HepG2 (cell line): ENCODE measurements around the gene RSPRY1. TPM values are rescaled to one million over a fixed set of nuclear protein-coding genes. Genes with fewer than 3 reads are reported as not detected.

Experiments used
- ATAC-seq: fragments of 200-7000 bp; cut with Tn5 transposase; 3 replicates; pipeline ENCODE4 v1.9.1; 2020; ENCODE audit warnings: mild to moderate bottlenecking, moderate library complexity
- BruUV-seq: library from RNA; stranded (reverse); fragments of 400-500 nt; replicated peaks from 2 replicates; lab custom pipeline; 2021; lab: Mats Ljungman, UMichigan
- CTCF ChIA-PET: fragments of 300-600 bp; formaldehyde crosslinking; extraction: SDS; loops from one replicate; lab custom pipeline; 2021; ENCODE audit warnings: low total read pairs, inconsistent platforms, low intra/inter-chr PET ratio; lab: Yijun Ruan, JAX
- POLR2A ChIA-PET: fragments of 350-600 bp; sonication (Branson Sonifier 250); formaldehyde crosslinking; loops from one replicate; lab custom pipeline; 2020; ENCODE audit warnings: antibody characterized with exemption, inconsistent platforms; lab: Yijun Ruan, JAX
- DNase-seq: peaks from one replicate; pipeline ENCODE4 v3.0.0-alpha.2; 2015; ENCODE audit warnings: low spot score
- FAIRE-seq: peaks from 3 replicates; lab custom pipeline; 2011; peaks lifted over from hg19 to GRCh38; lab: Jason Lieb, UNC
- H2AFZ ChIP-seq: one replicate; pipeline ENCODE4 v1.6.1; 2011; ENCODE audit warnings: low read length, inconsistent platforms
- H3K27ac ChIP-seq: fragments of 300-600 bp; 3 replicates; pipeline ENCODE4 v1.8.0; 2011; ENCODE audit warnings: mixed run types, mild to moderate bottlenecking, mixed read lengths, low read length, inconsistent platforms; ENCODE audit not compliant: insufficient read depth; ENCODE audit errors: extremely low read length
- H3K27me3 ChIP-seq, 2 experiments: fragments of 200-600 bp in 1 of 2; 2 replicates in 1 of 2; 3 replicates in 1 of 2; pipeline versions ENCODE4 v1.6.0 to v1.8.0; 2011; ENCODE audit warnings: low read length in 2 of 2, mild to moderate bottlenecking in 2 of 2, moderate library complexity in 2 of 2, inconsistent platforms in 1 of 2; ENCODE audit not compliant: insufficient read depth in 2 of 2, control insufficient read depth in 1 of 2
- H3K36me3 ChIP-seq, 2 experiments: fragments of 200-600 bp in 1 of 2; replicated peaks in 1 of 2; 2 replicates in 1 of 2; 3 replicates in 1 of 2; pipeline versions ENCODE4 v1.5.1 to v1.8.0; 2011; ENCODE audit warnings: low read length in 2 of 2, inconsistent platforms in 1 of 2; ENCODE audit not compliant: insufficient read depth in 2 of 2, control insufficient read depth in 1 of 2
- H3K4me1 ChIP-seq: 2 replicates; pipeline ENCODE4 v1.5.1; 2012; ENCODE audit warnings: low read length, inconsistent platforms; ENCODE audit not compliant: insufficient read depth
- H3K4me2 ChIP-seq: 2 replicates; pipeline ENCODE4 v1.6.0; 2011; ENCODE audit warnings: low read depth, low read length, inconsistent platforms
- H3K4me3 ChIP-seq, 3 experiments: fragments of 200-600 bp in 1 of 3; sonication (generic), shearing (Covaris generic) in 1 of 3; replicated peaks in 1 of 3; 2 replicates each; pipeline ENCODE4 v1.5.1; 2011 to 2016; ENCODE audit warnings: low read length in 3 of 3, inconsistent platforms in 2 of 3, low read depth in 2 of 3, mild to moderate bottlenecking in 2 of 3, control low read depth in 1 of 3, mixed read lengths in 1 of 3; ENCODE audit not compliant: insufficient read depth in 1 of 3
- H3K79me2 ChIP-seq: one replicate; pipeline ENCODE4 v1.6.1; 2011; ENCODE audit warnings: low read length, inconsistent platforms; ENCODE audit not compliant: insufficient read depth
- H3K9ac ChIP-seq: 2 replicates; pipeline ENCODE4 v1.6.0; 2011; ENCODE audit warnings: mild to moderate bottlenecking, low read depth, low read length, inconsistent platforms; ENCODE audit not compliant: insufficient read depth
- H3K9me3 ChIP-seq: 2 replicates; pipeline ENCODE4 v1.5.1; 2012; ENCODE audit warnings: mild to moderate bottlenecking, low read length
- H4K20me1 ChIP-seq: 2 replicates; pipeline ENCODE4 v1.6.0; 2011; ENCODE audit warnings: inconsistent platforms, mild to moderate bottlenecking, low read length, moderate library complexity; ENCODE audit not compliant: insufficient read depth
- GATAD1 ChIP-seq: IDR thresholded peaks from 2 replicates; pipeline ENCODE4 v1.6.1; 2016; ENCODE audit warnings: missing genetic modification reagents, missing compliant biosample characterization
- HMGA1 ChIP-seq: sonication (generic); formaldehyde crosslinking; conservative IDR thresholded peaks from 2 replicates; pipeline ENCODE4 v1.4.0; 2020; ENCODE audit warnings: missing genetic modification reagents
- KLF6 ChIP-seq: IDR thresholded peaks from 2 replicates; pipeline ENCODE4 v1.8.0; 2016; ENCODE audit warnings: missing biosample characterization, missing genetic modification reagents
- MED13 ChIP-seq: sonication (generic); formaldehyde crosslinking; IDR thresholded peaks from 2 replicates; pipeline ENCODE4 v1.5.0; 2020; ENCODE audit warnings: missing genetic modification reagents
- MEIS1 ChIP-seq: sonication (generic); formaldehyde crosslinking; IDR thresholded peaks from 2 replicates; pipeline ENCODE4 v1.9.0; 2021; ENCODE audit warnings: mild to moderate bottlenecking, missing genetic modification reagents, moderate library complexity, borderline replicate concordance
- POLR2G ChIP-seq: fragments of 200-400 bp; formaldehyde crosslinking; IDR thresholded peaks from 2 replicates; pipeline ENCODE4 v1.6.1; 2018; ENCODE audit warnings: mild to moderate bottlenecking, low read depth, low read length, moderate library complexity
- TBX3 ChIP-seq: fragments of 450-650 bp; IDR thresholded peaks from 2 replicates; pipeline ENCODE4 v1.6.1; 2017; ENCODE audit warnings: antibody characterized with exemption, mild to moderate bottlenecking, inconsistent platforms, borderline replicate concordance
- TCF7 ChIP-seq: sonication (generic); IDR thresholded peaks from 2 replicates; pipeline ENCODE4 v1.6.1; 2016; ENCODE audit warnings: antibody characterized with exemption, low read depth
- ZMAT3 ChIP-seq: sonication (generic); formaldehyde crosslinking; conservative IDR thresholded peaks from 2 replicates; pipeline ENCODE4 v1.7.0; 2021; ENCODE audit warnings: missing genetic modification reagents
- ZMYM3 ChIP-seq: sonication (generic); formaldehyde crosslinking; IDR thresholded peaks from 2 replicates; pipeline ENCODE4 v1.5.1; 2020; ENCODE audit warnings: mild to moderate bottlenecking, missing genetic modification reagents
- ZNF33B ChIP-seq: sonication (generic); formaldehyde crosslinking; IDR thresholded peaks from 2 replicates; pipeline ENCODE4 v1.5.1; 2020; ENCODE audit warnings: mild to moderate bottlenecking, missing genetic modification reagents
- ZNF629 ChIP-seq: sonication (generic); formaldehyde crosslinking; conservative IDR thresholded peaks from 2 replicates; pipeline ENCODE4 v1.5.0; 2020; ENCODE audit warnings: missing genetic modification reagents
- ZNF761 ChIP-seq: sonication (generic); formaldehyde crosslinking; conservative IDR thresholded peaks from 2 replicates; pipeline ENCODE4 v1.4.0; 2020; ENCODE audit warnings: mild to moderate bottlenecking, missing genetic modification reagents
- WGBS: methylation state at CpG from one replicate; pipeline ENCODE4 v1.1.6; 2017; ENCODE audit warnings: low lambda C conversion rate; 5-methylcytosine and 5-hydroxymethylcytosine counted together
- in situ Hi-C: cut with HindIII; loops from 2 replicates; pipeline ENCODE4 v1.10.0; 2017; ENCODE audit warnings: low pct_unique_long_range_greater_than_20kb; ENCODE audit not compliant: extremely low pct_ligation_motif_present
- intact Hi-C: fragments of 100-400 bp; cut with micrococcal nuclease; formaldehyde crosslinking; loops from one replicate; pipeline ENCODE4 v1.10.0; 2022; ENCODE audit not compliant: unreplicated experiment
- polyA plus RNA-seq, 8 experiments: library from polyadenylated mRNA; depleted of rRNA in 3 of 8; stranded (reverse) in 7 of 8; unstranded in 1 of 8; fragments of >200 nt; fragmentation: Illumina TruSeq in 4 of 8; extraction: Trizol in 4 of 8; gene quantifications; 2 replicates each; pipeline versions ENCODE4 v1.2.1 to v1.2.3, GENCODE V29; 2011 to 2016; ENCODE audit warnings: low read depth in 4 of 8, missing spikeins in 1 of 8, mixed read lengths in 1 of 8; ENCODE audit not compliant: insufficient read depth in 1 of 8
- total RNA-seq, 5 experiments: library from RNA; depleted of rRNA; stranded (reverse); fragments of >200 nt; fragmentation: Illumina TruSeq; extraction: Trizol; gene quantifications; 2 replicates each; pipeline ENCODE4 v1.2.3, GENCODE V29; 2016; ENCODE audit warnings: low read depth in 1 of 5
- TF ChIP-seq, protein P1 (sequence below): sonication (generic); formaldehyde crosslinking; IDR thresholded peaks from 2 replicates; pipeline ENCODE4 v1.9.0; 2021; ENCODE audit warnings: missing genetic modification reagents, borderline replicate concordance
- TF ChIP-seq, protein P2 (sequence below): sonication (generic); formaldehyde crosslinking; IDR thresholded peaks from 2 replicates; pipeline ENCODE4 v1.4.0; 2020; ENCODE audit warnings: missing genetic modification reagents
- TF ChIP-seq, protein P3 (sequence below): sonication (generic); formaldehyde crosslinking; IDR thresholded peaks from 2 replicates; pipeline ENCODE4 v1.9.0; 2022; ENCODE audit warnings: low read depth, missing genetic modification reagents
- TF ChIP-seq, protein P4 (sequence below): IDR thresholded peaks from 2 replicates; pipeline ENCODE4 v1.6.1; 2016

The RSPRY1 gene
- total and polyA plus RNA-seq, 2 of the 13 experiments (the other 11 are each of a cell fraction or from before 2014, with no cell fraction given), result 53.4 to 61.0 TPM

DNA sequence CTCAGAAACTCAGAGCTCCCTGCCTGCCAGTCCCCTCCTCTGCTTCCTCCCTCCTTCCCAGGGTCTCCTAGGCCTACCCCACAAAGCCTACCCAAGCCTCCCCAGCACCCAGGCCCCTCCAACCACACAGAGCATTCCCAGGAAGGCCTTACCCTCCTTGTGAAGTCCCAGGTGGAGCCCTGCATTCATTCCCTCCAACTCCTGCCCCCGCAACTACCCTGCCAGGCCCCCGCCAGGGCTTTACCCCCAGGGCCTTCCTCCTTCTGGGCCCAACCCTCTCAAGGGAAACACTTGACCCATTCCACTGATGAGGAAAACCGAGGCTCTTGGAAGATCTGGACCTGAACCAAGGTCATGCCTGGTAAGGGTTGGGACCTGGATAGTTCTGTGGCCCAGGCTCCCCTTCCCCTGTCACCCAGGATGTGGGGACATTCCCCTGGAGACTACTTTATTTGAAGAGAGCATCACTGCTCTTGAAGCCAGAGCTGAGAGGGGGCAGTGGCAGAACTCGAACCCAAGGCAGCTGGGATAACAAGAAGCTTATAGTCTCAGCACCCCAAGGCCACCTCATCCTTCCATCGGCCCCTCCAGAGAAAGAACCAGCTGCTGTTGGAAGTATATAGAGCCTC lies 85.9 kb downstream of the RSPRY1 start:
- Histone ChIP-seq H3K27me3 (no peaks in the 10 kb centered on the region), H3K36me3 (peaks cover 3% of the 10 kb centered on the region in 2 experiments; a peak in 3 of 5 replicates), H3K4me3 (no peak overlapping the region), H4K20me1 (peaks cover 14% of the 10 kb centered on the region), H3K4me1 (peaks cover 100% of the 10 kb centered on the region), H3K9me3 (no peaks in the 10 kb centered on the region), H3K4me2 (no peak overlapping the region), H2AFZ (no peak overlapping the region), H3K79me2 (peaks cover 46% of the 10 kb centered on the region), H3K27ac (no peak overlapping the region), H3K9ac (no peak overlapping the region)
- no TSS peak for BruUV-seq
- 83% methylated on average over 5 of the region's 5 CpGs for WGBS
- in situ Hi-C loops (no loop called here), intact Hi-C loops (no loop called here)
- FAIRE-seq (no peak), ATAC-seq (no peak), DNase-seq (no peak)
- ChIA-PET POLR2A (interaction anchor here (4.0 kb wide), 1 partner anchor 8 kb away, joined by 19 read pairs; no protein-coding TSS in a partner anchor), CTCF (no interaction called here)
- peak; percentile 91 for TF ChIP-seq ZMYM3 (CRISPR knock-in tag)
- TF ChIP-seq, protein P1, sequence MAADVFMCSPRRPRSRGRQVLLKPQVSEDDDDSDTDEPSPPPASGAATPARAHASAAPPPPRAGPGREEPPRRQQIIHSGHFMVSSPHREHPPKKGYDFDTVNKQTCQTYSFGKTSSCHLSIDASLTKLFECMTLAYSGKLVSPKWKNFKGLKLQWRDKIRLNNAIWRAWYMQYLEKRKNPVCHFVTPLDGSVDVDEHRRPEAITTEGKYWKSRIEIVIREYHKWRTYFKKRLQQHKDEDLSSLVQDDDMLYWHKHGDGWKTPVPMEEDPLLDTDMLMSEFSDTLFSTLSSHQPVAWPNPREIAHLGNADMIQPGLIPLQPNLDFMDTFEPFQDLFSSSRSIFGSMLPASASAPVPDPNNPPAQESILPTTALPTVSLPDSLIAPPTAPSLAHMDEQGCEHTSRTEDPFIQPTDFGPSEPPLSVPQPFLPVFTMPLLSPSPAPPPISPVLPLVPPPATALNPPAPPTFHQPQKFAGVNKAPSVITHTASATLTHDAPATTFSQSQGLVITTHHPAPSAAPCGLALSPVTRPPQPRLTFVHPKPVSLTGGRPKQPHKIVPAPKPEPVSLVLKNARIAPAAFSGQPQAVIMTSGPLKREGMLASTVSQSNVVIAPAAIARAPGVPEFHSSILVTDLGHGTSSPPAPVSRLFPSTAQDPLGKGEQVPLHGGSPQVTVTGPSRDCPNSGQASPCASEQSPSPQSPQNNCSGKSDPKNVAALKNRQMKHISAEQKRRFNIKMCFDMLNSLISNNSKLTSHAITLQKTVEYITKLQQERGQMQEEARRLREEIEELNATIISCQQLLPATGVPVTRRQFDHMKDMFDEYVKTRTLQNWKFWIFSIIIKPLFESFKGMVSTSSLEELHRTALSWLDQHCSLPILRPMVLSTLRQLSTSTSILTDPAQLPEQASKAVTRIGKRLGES (CRISPR knock-in tag), result no peak
- TF ChIP-seq, protein P2, sequence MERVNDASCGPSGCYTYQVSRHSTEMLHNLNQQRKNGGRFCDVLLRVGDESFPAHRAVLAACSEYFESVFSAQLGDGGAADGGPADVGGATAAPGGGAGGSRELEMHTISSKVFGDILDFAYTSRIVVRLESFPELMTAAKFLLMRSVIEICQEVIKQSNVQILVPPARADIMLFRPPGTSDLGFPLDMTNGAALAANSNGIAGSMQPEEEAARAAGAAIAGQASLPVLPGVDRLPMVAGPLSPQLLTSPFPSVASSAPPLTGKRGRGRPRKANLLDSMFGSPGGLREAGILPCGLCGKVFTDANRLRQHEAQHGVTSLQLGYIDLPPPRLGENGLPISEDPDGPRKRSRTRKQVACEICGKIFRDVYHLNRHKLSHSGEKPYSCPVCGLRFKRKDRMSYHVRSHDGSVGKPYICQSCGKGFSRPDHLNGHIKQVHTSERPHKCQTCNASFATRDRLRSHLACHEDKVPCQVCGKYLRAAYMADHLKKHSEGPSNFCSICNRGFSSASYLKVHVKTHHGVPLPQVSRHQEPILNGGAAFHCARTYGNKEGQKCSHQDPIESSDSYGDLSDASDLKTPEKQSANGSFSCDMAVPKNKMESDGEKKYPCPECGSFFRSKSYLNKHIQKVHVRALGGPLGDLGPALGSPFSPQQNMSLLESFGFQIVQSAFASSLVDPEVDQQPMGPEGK, result no peak
- TF ChIP-seq HMGA1 (CRISPR knock-in tag), result no peak
- TF ChIP-seq GATAD1, result no peak
- TF ChIP-seq TCF7, result no peak
- TF ChIP-seq MED13 (CRISPR knock-in tag), result no peak
- no peak for TF ChIP-seq ZMAT3 (CRISPR knock-in tag)
- TF ChIP-seq ZNF33B (CRISPR knock-in tag), result no peak
- no peak for TF ChIP-seq MEIS1 (CRISPR knock-in tag)
- TF ChIP-seq TBX3, result no peak
- no peak for TF ChIP-seq KLF6
- TF ChIP-seq ZNF629 (CRISPR knock-in tag), result peak; percentile 96
- TF ChIP-seq POLR2G, result peak; percentile 21; the same call in 1 of the 2 replicates
- TF ChIP-seq, protein P3, sequence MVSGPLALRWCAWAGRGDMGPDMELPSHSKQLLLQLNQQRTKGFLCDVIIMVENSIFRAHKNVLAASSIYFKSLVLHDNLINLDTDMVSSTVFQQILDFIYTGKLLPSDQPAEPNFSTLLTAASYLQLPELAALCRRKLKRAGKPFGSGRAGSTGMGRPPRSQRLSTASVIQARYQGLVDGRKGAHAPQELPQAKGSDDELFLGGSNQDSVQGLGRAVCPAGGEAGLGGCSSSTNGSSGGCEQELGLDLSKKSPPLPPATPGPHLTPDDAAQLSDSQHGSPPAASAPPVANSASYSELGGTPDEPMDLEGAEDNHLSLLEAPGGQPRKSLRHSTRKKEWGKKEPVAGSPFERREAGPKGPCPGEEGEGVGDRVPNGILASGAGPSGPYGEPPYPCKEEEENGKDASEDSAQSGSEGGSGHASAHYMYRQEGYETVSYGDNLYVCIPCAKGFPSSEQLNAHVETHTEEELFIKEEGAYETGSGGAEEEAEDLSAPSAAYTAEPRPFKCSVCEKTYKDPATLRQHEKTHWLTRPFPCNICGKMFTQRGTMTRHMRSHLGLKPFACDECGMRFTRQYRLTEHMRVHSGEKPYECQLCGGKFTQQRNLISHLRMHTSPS (CRISPR knock-in tag), result no peak
- TF ChIP-seq, protein P4, sequence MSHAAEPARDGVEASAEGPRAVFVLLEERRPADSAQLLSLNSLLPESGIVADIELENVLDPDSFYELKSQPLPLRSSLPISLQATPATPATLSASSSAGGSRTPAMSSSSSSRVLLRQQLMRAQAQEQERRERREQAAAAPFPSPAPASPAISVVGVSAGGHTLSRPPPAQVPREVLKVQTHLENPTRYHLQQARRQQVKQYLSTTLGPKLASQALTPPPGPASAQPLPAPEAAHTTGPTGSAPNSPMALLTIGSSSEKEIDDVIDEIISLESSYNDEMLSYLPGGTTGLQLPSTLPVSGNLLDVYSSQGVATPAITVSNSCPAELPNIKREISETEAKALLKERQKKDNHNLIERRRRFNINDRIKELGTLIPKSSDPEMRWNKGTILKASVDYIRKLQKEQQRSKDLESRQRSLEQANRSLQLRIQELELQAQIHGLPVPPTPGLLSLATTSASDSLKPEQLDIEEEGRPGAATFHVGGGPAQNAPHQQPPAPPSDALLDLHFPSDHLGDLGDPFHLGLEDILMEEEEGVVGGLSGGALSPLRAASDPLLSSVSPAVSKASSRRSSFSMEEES (CRISPR knock-in tag), result no peak
- TF ChIP-seq ZNF761 (CRISPR knock-in tag), result no peak
